ENCODE measurements around the gene PAQR8.

PAQR8 gene

GRCh38 chr6:52335576-52335975 lies 26.4 kb upstream of the PAQR8 start:
- H3K36me3 ChIP-seq (ENCODE audit: insufficient read depth, low read length), result no peaks in the 10 kb centered on the region
- no peak overlapping the region for H3K9ac ChIP-seq (ENCODE audit: low read depth, low read length)
- H3K4me1 ChIP-seq (ENCODE audit: insufficient read depth, low read length), result peaks cover 5% of the 10 kb centered on the region
- no peaks in the 10 kb centered on the region for H3K9me3 ChIP-seq (ENCODE audit: control insufficient read depth, insufficient read depth, low read length)

- Histone ChIP-seq H3K36me3 (ENCODE audit: insufficient read depth, low read length) (no peaks in the 10 kb centered on the region), H3K4me1 (ENCODE audit: insufficient read depth, low read length) (peaks cover 4% of the 10 kb centered on the region), H3K9ac (ENCODE audit: low read depth, low read length) (no peak overlapping the region), H3K9me3 (ENCODE audit: control insufficient read depth, insufficient read depth, low read length) (no peaks in the 10 kb centered on the region)
Measured at GRCh38 chr6:52336919-52337561, 24.9 kb upstream of the PAQR8 start.

GRCh38 chr6:52337633-52338290 lies 24.2 kb upstream of the PAQR8 start:
- no peaks in the 10 kb centered on the region for H3K36me3 ChIP-seq (ENCODE audit: insufficient read depth, low read length)
- no peaks in the 10 kb centered on the region for H3K9me3 ChIP-seq (ENCODE audit: control insufficient read depth, insufficient read depth, low read length)
- no peak overlapping the region for H3K9ac ChIP-seq (ENCODE audit: low read depth, low read length)
- H3K4me1 ChIP-seq (ENCODE audit: insufficient read depth, low read length), result peaks cover 4% of the 10 kb centered on the region

- Histone ChIP-seq H3K36me3 (ENCODE audit: insufficient read depth, low read length) (no peaks in the 10 kb centered on the region), H3K4me1 (ENCODE audit: insufficient read depth, low read length) (no peaks in the 10 kb centered on the region; the same call in 1 of the 2 replicates), H3K9me3 (ENCODE audit: control insufficient read depth, insufficient read depth, low read length) (no peaks in the 10 kb centered on the region), H3K9ac (ENCODE audit: low read depth, low read length) (no peak overlapping the region)
Measured at GRCh38 chr6:52340603-52340880, 21.4 kb upstream of the PAQR8 start.

DNA sequence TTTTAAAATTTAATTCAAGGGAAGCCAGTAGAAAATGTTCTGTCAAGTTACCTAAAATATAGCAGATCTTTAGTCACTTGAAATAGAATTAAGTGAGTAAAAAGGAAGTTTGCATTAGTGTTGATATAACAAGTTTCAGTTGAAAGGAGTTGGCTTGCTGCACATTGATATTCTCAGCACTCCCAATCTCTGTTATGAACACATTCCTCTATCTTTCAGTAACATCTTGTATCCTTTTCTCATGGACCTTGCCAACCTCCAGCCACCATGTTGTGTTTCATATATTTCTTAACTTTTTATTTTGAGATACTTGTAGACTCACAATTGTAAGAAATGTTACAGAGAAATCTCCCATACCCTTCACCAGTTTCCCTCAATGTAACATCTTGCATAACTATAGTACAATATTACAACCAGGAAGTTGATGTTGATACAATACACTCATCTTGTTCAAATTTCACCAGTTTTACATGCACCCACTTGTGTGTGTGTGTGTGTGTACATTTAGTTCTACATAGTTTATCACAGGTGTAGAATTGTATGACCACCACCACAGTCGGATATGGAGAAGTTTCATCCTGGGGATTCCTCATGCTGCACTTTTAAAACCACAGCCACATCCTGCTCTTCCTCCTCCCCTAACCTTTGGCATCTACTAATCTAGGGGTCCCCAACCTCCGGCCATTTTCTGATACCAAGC lies 20.2 kb upstream of the PAQR8 start:
- Histone ChIP-seq H3K36me3 (ENCODE audit: insufficient read depth, low read length) (no peaks in the 10 kb centered on the region), H3K9me3 (ENCODE audit: control insufficient read depth, insufficient read depth, low read length) (no peaks in the 10 kb centered on the region), H3K4me1 (ENCODE audit: insufficient read depth, low read length) (no peaks in the 10 kb centered on the region; the same call in 1 of the 2 replicates), H3K9ac (ENCODE audit: low read depth, low read length) (no peak overlapping the region)

DNA sequence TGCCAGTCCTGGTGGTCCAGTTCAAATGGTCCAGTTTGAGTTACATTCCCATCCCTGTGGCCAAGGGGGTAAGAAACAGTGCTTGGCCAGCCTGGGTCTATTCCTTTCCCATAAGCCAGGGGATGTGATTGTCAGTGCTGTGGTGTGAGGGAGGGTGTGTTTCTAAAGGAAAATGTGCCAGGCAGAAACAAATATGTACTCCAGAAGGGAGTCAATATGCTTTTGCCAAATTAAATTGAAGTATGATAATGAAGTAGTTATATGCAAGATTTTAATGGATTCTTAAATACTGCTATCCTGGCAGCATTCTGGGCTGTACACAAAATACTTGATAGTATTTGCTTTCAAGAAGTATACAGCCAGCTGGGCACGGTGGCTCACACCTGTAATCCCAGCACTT lies 16.6 kb upstream of the PAQR8 start:
- Histone ChIP-seq H3K9ac (ENCODE audit: low read depth, low read length) (no peak overlapping the region), H3K9me3 (ENCODE audit: control insufficient read depth, insufficient read depth, low read length) (no peaks in the 10 kb centered on the region), H3K36me3 (ENCODE audit: insufficient read depth, low read length) (no peaks in the 10 kb centered on the region), H3K4me1 (ENCODE audit: insufficient read depth, low read length) (no peaks in the 10 kb centered on the region; the same call in 1 of the 2 replicates)

GRCh38 chr6:52346503-52346902 lies 15.4 kb upstream of the PAQR8 start:
- H3K36me3 ChIP-seq (ENCODE audit: insufficient read depth, low read length), result no peaks in the 10 kb centered on the region
- no peaks in the 10 kb centered on the region for H3K9me3 ChIP-seq (ENCODE audit: control insufficient read depth, insufficient read depth, low read length)
- H3K9ac ChIP-seq (ENCODE audit: low read depth, low read length), result no peak overlapping the region
- H3K4me1 ChIP-seq (ENCODE audit: insufficient read depth, low read length), result no peaks in the 10 kb centered on the region; the same call in none of the 2 replicates

DNA sequence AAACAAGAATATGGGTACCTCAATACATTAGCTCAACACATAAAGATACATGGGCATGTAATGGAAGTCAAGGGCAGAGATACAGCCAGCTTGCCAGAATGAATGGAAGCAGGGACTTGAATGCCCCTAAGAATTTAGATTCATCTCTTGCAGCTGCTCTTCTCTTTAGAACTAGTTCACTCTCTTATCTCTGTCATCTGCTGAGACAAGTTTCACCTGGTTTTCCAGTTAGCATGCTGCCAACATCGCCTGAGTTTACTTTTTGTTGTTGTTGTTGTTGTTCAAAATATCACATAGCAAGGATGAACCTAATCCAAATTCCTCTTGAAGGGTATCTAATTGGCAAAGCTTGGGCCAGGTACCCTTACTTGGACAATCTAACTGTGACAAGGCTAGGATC lies 14.1 kb upstream of the PAQR8 start:
- Histone ChIP-seq H3K36me3 (ENCODE audit: insufficient read depth, low read length) (no peaks in the 10 kb centered on the region), H3K9ac (ENCODE audit: low read depth, low read length) (no peak overlapping the region), H3K9me3 (ENCODE audit: control insufficient read depth, insufficient read depth, low read length) (no peaks in the 10 kb centered on the region), H3K4me1 (ENCODE audit: insufficient read depth, low read length) (peaks cover 10% of the 10 kb centered on the region)

GRCh38 chr6:52351879-52352238 lies 10.1 kb upstream of the PAQR8 start:
- Histone ChIP-seq H3K4me1 (ENCODE audit: insufficient read depth, low read length) (peaks cover 19% of the 10 kb centered on the region), H3K9ac (ENCODE audit: low read depth, low read length) (no peak overlapping the region), H3K9me3 (ENCODE audit: control insufficient read depth, insufficient read depth, low read length) (no peaks in the 10 kb centered on the region), H3K36me3 (ENCODE audit: insufficient read depth, low read length) (no peaks in the 10 kb centered on the region)

DNA sequence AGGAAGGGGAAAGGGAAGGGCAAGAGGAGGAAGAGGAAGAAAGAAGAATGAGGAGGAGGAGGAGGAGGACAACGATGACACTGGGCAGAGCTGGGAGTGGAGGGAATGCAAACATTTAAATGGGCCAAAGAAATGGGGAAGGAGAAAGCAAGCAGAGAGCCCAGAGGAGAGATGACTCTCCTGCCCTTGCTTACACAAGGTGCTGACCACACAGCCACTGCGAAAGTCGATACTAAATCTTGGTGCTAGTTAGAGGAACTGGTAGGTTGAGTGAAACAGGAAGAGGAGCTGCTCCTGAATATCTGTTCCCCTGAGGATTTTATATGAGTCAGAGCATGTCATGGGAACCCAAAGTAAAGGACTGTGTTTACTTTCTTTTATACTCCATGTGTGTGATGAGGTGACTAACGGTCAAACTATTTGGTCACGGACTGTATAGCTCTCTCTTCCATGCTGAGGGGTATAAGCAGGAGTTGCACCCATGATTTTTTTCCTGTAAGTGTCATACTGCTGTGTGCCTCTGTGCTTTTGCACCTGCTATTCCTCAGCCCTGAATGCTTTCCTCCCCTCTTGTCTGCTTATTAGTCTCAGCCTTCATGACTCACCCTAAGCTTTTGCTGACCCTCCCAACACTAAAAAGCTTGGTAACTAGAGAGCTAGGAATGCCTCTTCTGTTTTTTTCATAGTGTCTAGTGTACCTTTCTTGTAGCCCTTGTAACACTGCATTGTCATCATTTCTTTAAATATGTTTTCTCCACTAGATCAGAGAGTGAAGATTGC lies 9.5 kb upstream of the PAQR8 start:
- no peaks in the 10 kb centered on the region for H3K9me3 ChIP-seq (ENCODE audit: control insufficient read depth, insufficient read depth, low read length)
- peaks cover 19% of the 10 kb centered on the region for H3K4me1 ChIP-seq (ENCODE audit: insufficient read depth, low read length)
- no peaks in the 10 kb centered on the region for H3K36me3 ChIP-seq (ENCODE audit: insufficient read depth, low read length)
- no peak overlapping the region for H3K9ac ChIP-seq (ENCODE audit: low read depth, low read length)

DNA sequence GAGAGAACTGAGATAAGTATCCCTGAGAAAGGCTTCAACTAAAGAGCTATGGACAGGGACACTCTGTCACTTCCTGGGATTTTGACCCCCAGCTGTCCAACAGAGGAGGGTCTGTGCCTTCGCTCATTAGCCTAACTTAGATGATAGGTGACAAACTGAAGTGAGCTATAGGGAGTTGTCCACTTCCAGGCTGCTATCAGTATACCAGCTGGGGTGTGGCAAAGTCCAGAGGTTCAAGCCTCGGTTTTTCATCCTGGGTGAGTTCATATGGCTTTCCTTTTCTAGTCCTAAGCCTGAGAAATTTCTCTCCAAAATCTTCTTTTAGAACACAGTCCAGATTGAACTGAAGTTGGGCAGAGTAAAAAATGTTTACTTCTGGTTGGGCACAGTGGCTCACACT lies 5.9 kb upstream of the PAQR8 start:
- Histone ChIP-seq H3K9ac (ENCODE audit: low read depth, low read length) (no peak overlapping the region), H3K9me3 (ENCODE audit: control insufficient read depth, insufficient read depth, low read length) (no peaks in the 10 kb centered on the region), H3K36me3 (ENCODE audit: insufficient read depth, low read length) (no peaks in the 10 kb centered on the region), H3K4me1 (ENCODE audit: insufficient read depth, low read length) (peaks cover 19% of the 10 kb centered on the region)

DNA sequence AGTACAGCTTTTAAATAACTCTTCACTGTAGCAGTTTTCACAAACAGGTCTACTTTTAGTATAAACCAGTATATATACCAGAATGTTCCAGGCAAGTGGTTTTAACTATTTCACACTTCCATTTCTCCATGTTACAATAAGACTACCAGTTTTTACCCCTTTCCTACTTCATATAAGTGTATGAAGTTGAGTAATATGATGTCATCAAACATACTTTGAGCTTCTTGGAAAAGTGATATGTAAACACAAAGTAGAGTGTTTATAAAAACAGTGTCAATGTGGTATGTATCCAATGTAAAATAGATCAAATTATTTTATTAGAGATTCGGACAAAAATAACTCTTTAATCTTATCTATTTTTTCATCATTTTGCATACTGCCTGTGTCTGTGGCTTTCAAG lies 2.5 kb upstream of the PAQR8 start:
- Histone ChIP-seq H3K9me3 (ENCODE audit: control insufficient read depth, insufficient read depth, low read length) (no peaks in the 10 kb centered on the region), H3K36me3 (ENCODE audit: insufficient read depth, low read length) (no peaks in the 10 kb centered on the region), H3K9ac (ENCODE audit: low read depth, low read length) (no peak overlapping the region), H3K4me1 (ENCODE audit: insufficient read depth, low read length) (peaks cover 6% of the 10 kb centered on the region)

DNA sequence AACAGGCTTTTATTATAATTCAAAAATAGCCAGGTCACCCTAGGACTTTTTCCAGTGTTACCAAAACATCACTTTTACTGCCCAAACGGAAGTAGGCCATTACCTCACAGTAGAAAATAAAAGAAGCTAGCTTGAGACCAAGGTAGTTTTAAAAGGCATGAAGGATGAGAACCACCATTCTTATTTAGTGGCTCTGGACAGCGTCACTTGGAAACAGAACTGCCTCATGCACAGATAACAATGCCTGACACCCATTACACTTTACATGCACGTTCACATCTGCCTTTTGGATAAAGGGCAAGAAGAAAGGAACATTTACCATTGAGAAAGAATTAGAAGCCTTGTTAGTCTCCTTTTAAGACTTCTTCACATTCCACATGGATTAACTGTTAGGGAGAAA lies 1.9 kb upstream of the PAQR8 start:
- Histone ChIP-seq H3K36me3 (ENCODE audit: insufficient read depth, low read length) (no peaks in the 10 kb centered on the region), H3K4me1 (ENCODE audit: insufficient read depth, low read length) (peaks cover 7% of the 10 kb centered on the region), H3K9ac (ENCODE audit: low read depth, low read length) (no peak overlapping the region), H3K9me3 (ENCODE audit: control insufficient read depth, insufficient read depth, low read length) (no peaks in the 10 kb centered on the region)

DNA sequence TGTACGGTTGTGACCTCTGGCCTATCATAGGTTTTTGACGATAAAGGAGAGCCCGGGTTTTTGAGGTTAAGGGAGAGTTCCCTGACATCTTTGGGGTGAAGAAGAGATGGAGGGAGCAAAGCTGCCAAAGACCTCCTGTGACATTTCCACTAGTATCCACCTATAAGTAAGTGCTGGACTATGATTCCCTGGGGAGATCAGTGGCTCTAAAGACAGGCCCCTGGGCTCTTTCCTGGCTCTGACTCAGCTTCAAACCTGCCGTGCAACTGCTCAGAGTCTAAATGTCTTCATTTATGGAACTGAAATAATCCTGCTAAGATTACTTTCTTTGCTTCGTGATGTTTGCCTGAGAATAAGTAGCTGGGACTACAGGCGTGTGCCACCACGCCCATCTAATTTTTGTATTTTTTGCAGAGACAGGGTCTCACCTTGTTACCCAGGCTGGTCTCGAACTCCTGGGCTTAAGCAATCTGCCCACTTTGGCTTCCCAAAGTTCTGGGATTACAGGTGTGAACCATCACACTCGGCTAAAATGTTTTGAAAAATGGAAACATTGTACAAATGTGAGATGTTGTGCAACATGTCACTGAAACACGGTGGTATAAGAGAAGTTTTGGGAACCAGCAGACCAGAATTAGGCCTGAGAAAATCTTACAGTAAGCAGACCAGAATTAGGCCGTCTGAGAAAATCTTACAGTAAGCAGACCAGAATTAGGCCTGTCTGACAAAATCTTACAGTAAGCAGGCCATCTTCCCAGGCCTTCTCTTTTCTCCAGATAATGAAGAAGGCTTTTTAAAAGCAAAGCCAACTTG lies 1.1 kb upstream of the PAQR8 start:
- Histone ChIP-seq H3K9ac (ENCODE audit: low read depth, low read length) (no peak overlapping the region), H3K9me3 (ENCODE audit: control insufficient read depth, insufficient read depth, low read length) (no peaks in the 10 kb centered on the region), H3K4me1 (ENCODE audit: insufficient read depth, low read length) (peaks cover 7% of the 10 kb centered on the region), H3K36me3 (ENCODE audit: insufficient read depth, low read length) (no peaks in the 10 kb centered on the region)
